Urothelium cell line (cell line): ENCODE measurements around the gene MBD1.
"Not testable (repeated sequence)": the region's sequence is repeated elsewhere in the genome, so short reads cannot be mapped to it uniquely, and the experiment has no call there.

Experiments used
- DNase-seq: peaks from one replicate; pipeline ENCODE4 v3.0.0; 2011; ENCODE audit warnings: low spot score, mixed read lengths
- FAIRE-seq: peaks from 2 replicates; lab custom pipeline; 2011; peaks lifted over from hg19 to GRCh38; lab: Jason Lieb, UNC

The MBD1 gene

GRCh38 chr18:50274044-50274442 lies 7.3 kb downstream of the MBD1 start:
- DNase-seq (no peak), FAIRE-seq (no peak)

GRCh38 chr18:50273203-50274043 lies 7.9 kb downstream of the MBD1 start:
- no peak for FAIRE-seq
- no peak for DNase-seq

DNA sequence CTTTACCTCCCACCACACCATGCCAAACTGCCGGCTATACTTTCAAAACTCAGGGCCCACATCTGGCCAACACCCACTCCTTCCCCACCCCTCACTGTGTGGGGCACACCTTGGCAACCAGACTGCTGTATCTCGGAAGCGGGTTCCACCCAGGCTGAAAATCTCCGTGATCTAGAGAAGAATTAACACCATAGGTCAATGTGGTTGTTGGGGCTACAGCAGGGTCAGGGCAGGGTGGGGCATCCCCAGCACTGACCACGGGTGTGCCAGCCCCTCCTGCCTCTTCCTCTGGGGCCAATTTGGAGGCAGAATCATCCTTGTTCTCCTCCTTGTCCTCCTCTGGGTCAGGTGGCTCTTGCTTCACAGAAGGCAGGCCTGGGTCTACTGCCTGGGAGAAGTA lies 8.8 kb downstream of the MBD1 start:
- DNase-seq (no peak), FAIRE-seq (no peak)

- FAIRE-seq (no peak), DNase-seq (peak; percentile 37)
These were observed 13.1 kb downstream of the MBD1 start for GRCh38 chr18:50268022-50268747.

DNA sequence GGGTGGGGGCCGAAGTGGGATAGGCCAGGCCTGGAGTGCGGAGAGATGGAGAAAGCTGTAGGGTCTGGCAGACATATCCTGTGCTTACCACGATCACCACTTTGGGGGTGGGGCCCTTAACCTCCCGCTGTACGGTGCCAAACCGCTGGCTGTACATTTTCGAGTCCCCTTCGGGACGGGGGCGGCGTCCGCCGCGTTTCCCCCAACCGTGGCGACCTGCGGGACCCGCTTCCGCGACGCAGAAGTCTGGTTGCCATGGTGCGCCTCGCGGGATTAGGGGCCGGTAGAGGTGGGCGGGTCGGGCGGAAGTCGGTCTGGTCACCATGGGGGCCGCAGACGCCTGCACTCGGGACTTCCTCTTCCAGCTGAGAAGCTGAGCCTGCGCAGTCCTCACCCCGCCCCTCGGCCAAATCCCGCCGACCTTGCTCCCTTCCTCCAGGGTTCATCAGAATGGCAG lies 15.0 kb downstream of the MBD1 start, which contains the start of gene CFAP53:
TSS of gene CFAP53 (minus strand) at position 248 of the 457 bp plus-strand sequence. CDS start at position 157, 91 bp downstream.
- FAIRE-seq (no peak), DNase-seq (peak; percentile 90)

DNA sequence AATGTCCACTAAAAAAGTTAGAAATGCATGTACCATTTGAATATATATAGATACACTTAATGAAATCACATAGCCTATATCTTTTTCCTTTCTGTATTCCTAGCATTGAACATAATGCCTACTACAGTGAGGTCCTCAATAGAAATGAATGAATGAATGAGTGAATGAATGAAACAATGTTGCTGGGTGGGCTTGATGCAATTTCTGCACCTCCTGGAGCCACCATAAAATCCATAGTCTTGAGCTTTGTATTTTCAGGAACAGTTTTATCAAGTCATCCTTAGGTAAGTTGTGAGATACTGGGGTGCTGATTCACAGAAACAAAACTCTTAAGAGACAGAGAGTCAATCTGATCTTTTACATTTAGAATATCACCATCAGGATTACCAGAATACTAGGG lies 18.3 kb downstream of the MBD1 start:
- no peak for DNase-seq
- FAIRE-seq = no peak

- FAIRE-seq (no peak), DNase-seq (no peak)
These were observed 30.4 kb downstream of the MBD1 start for GRCh38 chr18:50250935-50251334.

DNA sequence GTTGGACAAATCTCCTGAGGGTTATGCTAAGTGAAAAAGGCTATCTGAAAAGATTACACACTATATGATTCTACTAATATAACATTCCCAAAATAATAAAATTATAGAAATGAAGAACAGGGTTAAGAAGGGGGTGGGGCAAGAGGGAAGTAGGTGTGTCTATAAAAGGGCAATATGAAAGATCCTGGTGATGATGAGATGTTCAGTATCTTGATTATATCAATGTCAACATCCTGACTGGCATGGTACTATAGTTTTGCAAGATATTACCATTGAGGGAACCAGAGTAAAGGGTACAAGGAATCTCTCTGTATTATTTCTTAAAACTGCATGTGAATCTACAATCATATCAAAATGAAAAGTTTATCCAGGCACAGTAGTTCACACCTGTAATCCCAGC lies 31.7 kb downstream of the MBD1 start:
- no peak for DNase-seq
- no peak for FAIRE-seq

DNA sequence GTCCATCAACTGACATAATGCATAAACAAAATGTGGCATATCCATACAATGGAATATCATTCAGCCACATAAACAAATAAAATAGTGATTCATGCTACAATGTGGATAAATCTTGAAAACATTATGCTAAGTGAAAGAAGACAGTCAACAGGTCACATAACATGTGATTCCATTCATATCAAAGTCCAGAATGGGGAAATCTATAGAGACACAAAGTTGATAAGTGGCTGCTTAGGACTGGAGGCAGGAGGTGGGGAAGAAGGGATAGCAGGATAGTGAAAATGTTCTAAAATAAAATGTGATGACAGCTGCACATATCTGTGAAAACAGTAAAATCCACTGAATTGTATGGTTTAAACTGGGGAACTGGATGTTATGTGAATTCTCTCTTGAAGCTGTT lies 33.8 kb downstream of the MBD1 start:
- DNase-seq (no peak), FAIRE-seq (no peak)

GRCh38 chr18:50241768-50242167 lies 39.6 kb downstream of the MBD1 start:
- DNase-seq, FAIRE-seq: not testable (repeated sequence)

DNA sequence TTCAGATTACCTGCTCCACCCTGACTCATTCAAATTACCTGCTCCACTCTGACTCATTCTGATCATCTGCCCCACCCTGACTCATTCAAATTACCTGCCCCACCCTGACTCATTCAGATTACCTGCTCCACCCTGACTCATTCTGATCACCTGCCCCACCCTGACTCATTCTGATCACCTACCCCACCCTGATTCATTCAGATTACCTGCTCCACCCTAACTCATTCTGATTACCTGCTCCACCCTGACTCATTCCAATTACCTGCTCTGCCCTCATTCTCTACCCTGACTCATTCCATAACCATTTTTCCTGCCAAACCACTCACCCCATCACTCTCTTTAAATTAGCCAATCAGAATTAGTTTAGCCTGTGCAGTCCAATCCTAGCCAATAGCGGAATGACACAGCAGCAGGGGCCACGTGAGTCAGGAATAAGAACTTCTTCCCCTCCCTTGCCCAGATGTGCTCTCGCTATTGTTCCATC lies 41.2 kb downstream of the MBD1 start:
- DNase-seq (no peak), FAIRE-seq (no peak)

DNA sequence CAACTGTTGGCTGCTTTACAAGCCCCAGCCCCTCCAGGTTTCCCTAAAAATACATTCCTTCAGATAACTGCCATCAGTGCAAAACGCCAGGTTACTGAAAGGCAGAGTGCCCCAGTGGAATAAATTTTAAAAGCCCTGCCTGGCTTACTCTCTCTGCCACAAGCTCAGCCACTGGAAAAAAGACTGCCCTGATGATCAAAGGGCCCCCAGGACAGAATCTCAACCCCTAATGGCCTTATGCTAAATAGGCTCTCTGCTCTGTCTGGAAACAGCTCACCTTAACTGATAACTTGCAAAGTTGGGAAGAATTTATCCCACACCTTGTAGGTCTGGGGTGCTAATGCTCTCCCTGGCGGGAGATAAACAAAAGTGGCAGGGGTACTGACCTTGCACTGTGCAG lies 48.9 kb downstream of the MBD1 start:
- DNase-seq = no peak
- no peak for FAIRE-seq

DNA sequence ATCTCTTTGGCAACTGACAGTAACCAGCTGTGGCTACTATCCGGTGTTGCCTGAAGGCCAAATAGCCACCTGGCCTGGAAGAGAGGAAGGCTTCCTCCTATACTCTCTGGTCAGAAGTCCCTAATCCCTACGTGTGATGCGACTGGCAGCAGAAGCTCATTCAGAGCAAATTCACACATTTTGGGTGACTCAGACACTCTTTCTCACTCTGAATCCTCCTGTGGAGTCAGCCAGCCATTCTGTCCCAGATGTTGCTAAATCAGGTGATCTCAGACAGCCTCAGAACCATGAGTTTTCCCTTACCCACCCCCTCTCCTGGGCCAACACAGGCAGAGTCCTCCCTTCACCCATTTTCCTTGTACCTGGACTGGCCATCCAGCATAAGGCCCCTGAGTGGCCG lies 49.7 kb downstream of the MBD1 start:
- no peak for DNase-seq
- FAIRE-seq = no peak

DNA sequence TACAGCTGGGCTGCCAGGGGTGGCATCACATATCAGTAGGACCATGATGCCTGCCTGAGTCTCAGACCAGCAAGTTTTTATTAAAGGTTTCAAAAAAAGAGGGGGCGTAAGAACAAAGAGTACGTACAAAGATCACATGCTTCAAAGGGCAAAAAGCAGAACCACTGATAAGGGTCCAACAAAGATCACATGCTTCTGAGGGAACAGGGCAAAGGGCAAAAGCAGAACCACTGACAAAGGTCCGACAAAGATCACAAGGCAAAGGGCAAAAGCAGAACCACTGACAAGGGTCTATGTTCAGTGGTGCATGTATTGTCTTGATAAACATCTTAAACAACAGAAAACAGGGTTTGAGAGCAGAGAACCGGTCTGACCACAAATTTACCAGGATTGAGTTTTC lies 61.1 kb downstream of the MBD1 start:
- FAIRE-seq, DNase-seq: not testable (repeated sequence)
